Sigmoid colon (tissue), 7 donors: ENCODE data around the gene AMIGO2. TPM values are rescaled to one million over a fixed set of nuclear protein-coding genes. Genes with fewer than 3 reads are reported as not detected.

Source experiments
- DNase-seq: peaks from one replicate; pipeline ENCODE4 v3.0.0-alpha.2; 2019
- H3K27ac ChIP-seq, 4 donors: fragments of 200-600 bp; sonication (generic); one replicate each; pipeline ENCODE4 v1.5.1; 2016 to 2019; ENCODE audit warnings: mild to moderate bottlenecking in 1 of 4
- H3K27me3 ChIP-seq, 3 donors: fragments of 200-600 bp; sonication (generic); one replicate each; pipeline ENCODE4 v1.5.1; 2019; ENCODE audit warnings: mild to moderate bottlenecking in 1 of 3
- H3K36me3 ChIP-seq, 4 donors: fragments of 200-600 bp; sonication (generic); one replicate each; pipeline ENCODE4 v1.5.1; 2016 to 2019
- H3K4me1 ChIP-seq, 4 donors: fragments of 200-600 bp; sonication (generic); one replicate each; pipeline ENCODE4 v1.5.1; 2017 to 2019
- H3K4me3 ChIP-seq, 4 donors: fragments of 200-600 bp; sonication (generic); one replicate each; pipeline ENCODE4 v1.5.1; 2017 to 2019; ENCODE audit warnings: mild to moderate bottlenecking in 2 of 4, moderate library complexity in 1 of 4
- H3K9me3 ChIP-seq, 4 donors: fragments of 200-600 bp in 3 of 4; sonication (generic) in 3 of 4; one replicate each; pipeline versions ENCODE4 v1.5.1 to v1.6.1; 2013 to 2019
- CTCF ChIP-seq, 4 experiments: fragments of 450-650 bp in 3 of 4; fragments of 200-600 bp in 1 of 4; IDR thresholded peaks; one replicate each; pipeline ENCODE4 v1.5.1; 2016 to 2019; ENCODE audit warnings: antibody characterized with exemption in 4 of 4, mild to moderate bottlenecking in 3 of 4, moderate library complexity in 2 of 4
- EP300 ChIP-seq, 4 donors: sonication (generic); formaldehyde crosslinking; IDR thresholded peaks; one replicate each; pipeline ENCODE4 v1.6.1; 2017; ENCODE audit warnings: antibody characterized with exemption in 4 of 4
- POLR2A ChIP-seq, 2 donors: fragments of 450-650 bp; IDR thresholded peaks; one replicate each; pipeline ENCODE4 v1.6.1; 2016; ENCODE audit warnings: antibody characterized with exemption in 2 of 2, mild to moderate bottlenecking in 2 of 2, moderate library complexity in 2 of 2
- POLR2AphosphoS5 ChIP-seq, 4 donors: sonication (generic); formaldehyde crosslinking; IDR thresholded peaks; one replicate each; pipeline ENCODE4 v1.6.1; 2017; ENCODE audit warnings: antibody characterized with exemption in 4 of 4
- WGBS, 2 donors: extraction: QIAGEN DNeasy Blood & Tissue Kit; methylation state at CpG; one replicate each; pipeline ENCODE4 v1.1.7; 2013; 5-methylcytosine and 5-hydroxymethylcytosine counted together
- intact Hi-C: fragments of 100-400 bp; cut with DNase I; formaldehyde crosslinking; loops from one replicate; pipeline ENCODE4 v1.15.1; 2023
- polyA plus RNA-seq, 3 donors: library from polyadenylated mRNA; stranded (reverse); fragments of 200-250 nt; gene quantifications; one replicate each; pipeline ENCODE4 v1.2.3, GENCODE V29; 2013
- total RNA-seq, 4 donors: library from RNA; depleted of rRNA; stranded (reverse); fragments of >200 nt; gene quantifications; one replicate each; pipeline ENCODE4 v1.1.0, GENCODE V29; 2016
- donor health status: healthy with polysubstance abuse.
- donor health status: Bipolar disorder and iron deficiency.
- donor health status: healthy.

Gene AMIGO2
- total and polyA plus RNA-seq, 7 donors = 0.46 to 68.1 (median 33.2) TPM

- intact Hi-C loops = loop anchor here (5.0 to 10.0 kb wide), 2 partner anchors 172 to 274 kb away; no protein-coding TSS in a partner anchor
- DNase-seq = peak; percentile 87
- no peak for TF ChIP-seq CTCF (IDR thresholded peaks at IDR 0.05)
- peak; percentile 81 to 94 (median 90) for TF ChIP-seq POLR2AphosphoS5 (IDR thresholded peaks at IDR 0.05)
- TF ChIP-seq POLR2A (IDR thresholded peaks at IDR 0.05) = no peak
- peak; percentile 82 to 93 (median 90) for TF ChIP-seq EP300 (IDR thresholded peaks at IDR 0.05)
- Histone ChIP-seq H3K36me3 (no peaks in the 10 kb centered on the region), H3K4me1 (peaks cover 0 to 46% (median 33%) of the 10 kb centered on the region in 4 donors), H3K9me3 (no peaks in the 10 kb centered on the region), H3K27me3 (no peaks in the 10 kb centered on the region), H3K27ac (peak overlapping the region; percentile 30 to 84 (median 80)), H3K4me3 (no peak overlapping the region)
- WGBS, 2 donors = 77 to 83% methylated on average over 11 of the region's 11 CpGs
These were observed 23.3 kb upstream of the AMIGO2 start for GRCh38 chr12:47102845-47103651.

GRCh38 chr12:47102406-47102805 is 22.6 kb upstream of the AMIGO2 start:
- intact Hi-C loops = loop anchor here (5.0 to 10.0 kb wide), 2 partner anchors 172 to 275 kb away; no protein-coding TSS in a partner anchor
- TF ChIP-seq POLR2A (IDR thresholded peaks at IDR 0.05) (no peak), POLR2AphosphoS5 (IDR thresholded peaks at IDR 0.05) (no peak), EP300 (IDR thresholded peaks at IDR 0.05) (no peak), CTCF (IDR thresholded peaks at IDR 0.05) (no peak)
- Histone ChIP-seq H3K4me1 (peaks cover 0 to 53% (median 39%) of the 10 kb centered on the region in 4 donors), H3K4me3 (no peak overlapping the region), H3K27me3 (no peaks in the 10 kb centered on the region), H3K27ac (peak overlapping the region in 3 of 4 donors; percentile 76 to 84 (median 84)), H3K36me3 (no peaks in the 10 kb centered on the region), H3K9me3 (no peaks in the 10 kb centered on the region)
- WGBS, 2 donors = 59 to 81% methylated on average over 4 of the region's 4 CpGs
- DNase-seq = no peak

- 94 to 95% methylated on average over 2 of the region's 2 CpGs for WGBS, 2 donors
- Histone ChIP-seq H3K36me3 (no peaks in the 10 kb centered on the region), H3K9me3 (no peaks in the 10 kb centered on the region), H3K27ac (peak overlapping the region in 2 of 4 donors; percentile 84 to 97), H3K4me3 (no peak overlapping the region), H3K27me3 (no peaks in the 10 kb centered on the region), H3K4me1 (peaks cover 0 to 73% (median 58%) of the 10 kb centered on the region in 4 donors)
- TF ChIP-seq CTCF (IDR thresholded peaks at IDR 0.05) (no peak), POLR2AphosphoS5 (IDR thresholded peaks at IDR 0.05) (no peak), EP300 (IDR thresholded peaks at IDR 0.05) (no peak), POLR2A (IDR thresholded peaks at IDR 0.05) (no peak)
- intact Hi-C loops = loop anchor here (5.0 to 10.0 kb wide), 2 partner anchors 175 to 277 kb away; no protein-coding TSS in a partner anchor
- DNase-seq = no peak
These were observed 20.4 kb upstream of the AMIGO2 start for GRCh38 chr12:47100160-47100559.

- DNase-seq = no peak
- no peaks in the 10 kb centered on the region for H3K27me3 ChIP-seq
- WGBS, 2 donors = 77% methylated on average over 2 of the region's 2 CpGs
These were observed 19.9 kb upstream of the AMIGO2 start for GRCh38 chr12:47099610-47100009.

More at GRCh38 chr12:47099610-47100009, 19.9 kb upstream of the AMIGO2 start:
- H3K4me1 ChIP-seq = peaks cover 0 to 76% (median 56%) of the 10 kb centered on the region in 4 donors
- no peaks in the 10 kb centered on the region for H3K36me3 ChIP-seq
- no peak overlapping the region for H3K4me3 ChIP-seq
- intact Hi-C loops = loop anchor here (5.0 to 10.0 kb wide), 3 partner anchors 175 to 715 kb away; no protein-coding TSS in a partner anchor
- TF ChIP-seq POLR2AphosphoS5 (IDR thresholded peaks at IDR 0.05) (no peak), POLR2A (IDR thresholded peaks at IDR 0.05) (no peak), EP300 (IDR thresholded peaks at IDR 0.05) (no peak), CTCF (IDR thresholded peaks at IDR 0.05) (no peak)
- no peaks in the 10 kb centered on the region for H3K9me3 ChIP-seq
- peak overlapping the region in 2 of 4 donors; percentile 60 to 97 for H3K27ac ChIP-seq
